ENCODE measurements around the gene LOX. TPM values are rescaled to one million over a fixed set of nuclear protein-coding genes. Genes with fewer than 3 reads are reported as not detected.

LOX gene
- total RNA-seq, 4 donors from 2014 or later = 11.8 to 39.5 (median 34.2) TPM

- no peak for TF ChIP-seq POLR2A (IDR thresholded peaks at IDR 0.05)
- Histone ChIP-seq H3K4me3 (replicated peaks in 1 of 3) (no peak overlapping the region), H3K9me3 (no peaks in the 10 kb centered on the region), H3K27ac (no peak overlapping the region), H3K4me1 (no peaks in the 10 kb centered on the region), H3K36me3 (peaks cover 0 to 4% of the 10 kb centered on the region in 2 donors), H3K27me3 (no peaks in the 10 kb centered on the region)
- intact Hi-C loops (cut with DNase I) = no loop called here
- no peak for DNase-seq
- WGBS, 2 donors = 87 to 100% methylated on average over 1 of the region's 1 CpG
These were observed 48.2 kb downstream of the LOX start for GRCh38 chr5:122029818-122030217.

- Histone ChIP-seq H3K27me3 (no peaks in the 10 kb centered on the region), H3K36me3 (peaks cover 4 to 11% of the 10 kb centered on the region in 2 donors), H3K4me3 (replicated peaks in 1 of 3) (no peak overlapping the region), H3K27ac (no peak overlapping the region), H3K4me1 (no peaks in the 10 kb centered on the region), H3K9me3 (no peaks in the 10 kb centered on the region)
- TF ChIP-seq CTCF (IDR thresholded peaks at IDR 0.05) (no peak), POLR2A (IDR thresholded peaks at IDR 0.05) (no peak)
- DNase-seq = no peak
- intact Hi-C loops (cut with DNase I) = no loop called here
- 90 to 95% methylated on average over 2 of the region's 2 CpGs for WGBS, 2 donors
These were observed 55.1 kb downstream of the LOX start for GRCh38 chr5:122022966-122023365.

- no peak for DNase-seq
- Histone ChIP-seq H3K36me3 (peaks cover 0 to 11% of the 10 kb centered on the region in 2 donors), H3K9me3 (no peaks in the 10 kb centered on the region), H3K4me3 (replicated peaks in 1 of 3) (no peak overlapping the region), H3K27me3 (no peaks in the 10 kb centered on the region), H3K4me1 (no peaks in the 10 kb centered on the region), H3K27ac (no peak overlapping the region)
- TF ChIP-seq POLR2A (IDR thresholded peaks at IDR 0.05) (no peak), CTCF (IDR thresholded peaks at IDR 0.05) (no peak)
- intact Hi-C loops (cut with DNase I) = no loop called here
- WGBS, 2 donors = 92 to 96% methylated on average over 7 of the region's 7 CpGs
These were observed 58.0 kb downstream of the LOX start for GRCh38 chr5:122019919-122020590.

GRCh38 chr5:122015471-122015870, 62.6 kb downstream of the LOX start:
- Histone ChIP-seq H3K4me1 (no peaks in the 10 kb centered on the region), H3K36me3 (no peaks in the 10 kb centered on the region), H3K4me3 (replicated peaks in 1 of 3) (no peak overlapping the region), H3K9me3 (no peaks in the 10 kb centered on the region), H3K27ac (no peak overlapping the region), H3K27me3 (no peaks in the 10 kb centered on the region)
- intact Hi-C loops (cut with DNase I) = no loop called here
- DNase-seq = no peak
- WGBS, 2 donors = 84 to 85% methylated on average over 5 of the region's 5 CpGs
- no peak for TF ChIP-seq POLR2A (IDR thresholded peaks at IDR 0.05)
- no peak for TF ChIP-seq CTCF (IDR thresholded peaks at IDR 0.05)

GRCh38 chr5:122014236-122014935, 63.7 kb downstream of the LOX start:
- WGBS, 2 donors = 77 to 81% methylated on average over 6 of the region's 6 CpGs
- no peak overlapping the region for H3K4me3 ChIP-seq (replicated peaks in 1 of 3)
- H3K4me1 ChIP-seq = no peaks in the 10 kb centered on the region
- H3K27me3 ChIP-seq = no peaks in the 10 kb centered on the region
- intact Hi-C loops (cut with DNase I) = no loop called here
- no peak for DNase-seq
- no peak for TF ChIP-seq POLR2A (IDR thresholded peaks at IDR 0.05)
- TF ChIP-seq CTCF (IDR thresholded peaks at IDR 0.05) = no peak
- H3K36me3 ChIP-seq = no peaks in the 10 kb centered on the region
- H3K9me3 ChIP-seq = no peaks in the 10 kb centered on the region
- no peak overlapping the region for H3K27ac ChIP-seq

Other genes starting within 250 kb of the LOX start
- not detected for gene FTMT, start 226.4 kb downstream of the LOX start, total RNA-seq
- 10 to 100 TPM; 13.3 to 23.8 (median 18.0) TPM for gene SRFBP1, start 116.3 kb downstream of the LOX start, total RNA-seq
- 1 to 10 TPM in 1 of 4 donors, under 1 TPM in 2, not detected in 1; 0.33 to 1.5 (median 0.54) TPM for gene ZNF474, start 51.3 kb upstream of the LOX start, total RNA-seq
- gene SNCAIP, start 234.0 kb upstream of the LOX start, total RNA-seq = 10 to 100 TPM in 2 of 4 donors, 1 to 10 TPM in 2; 4.0 to 12.8 (median 9.8) TPM

Measured in thyroid gland (tissue), 4 donors.